NCI-H2107 treated with DMSO at 0.1 percent for 48 hours (cell line): ENCODE results near the gene NKD1.

Experiments
- DNase-seq: peaks from one replicate; lab custom pipeline; 2025; ENCODE audit not compliant: unreplicated experiment; lab: John Stamatoyannopoulos, UW

Gene NKD1

DNA sequence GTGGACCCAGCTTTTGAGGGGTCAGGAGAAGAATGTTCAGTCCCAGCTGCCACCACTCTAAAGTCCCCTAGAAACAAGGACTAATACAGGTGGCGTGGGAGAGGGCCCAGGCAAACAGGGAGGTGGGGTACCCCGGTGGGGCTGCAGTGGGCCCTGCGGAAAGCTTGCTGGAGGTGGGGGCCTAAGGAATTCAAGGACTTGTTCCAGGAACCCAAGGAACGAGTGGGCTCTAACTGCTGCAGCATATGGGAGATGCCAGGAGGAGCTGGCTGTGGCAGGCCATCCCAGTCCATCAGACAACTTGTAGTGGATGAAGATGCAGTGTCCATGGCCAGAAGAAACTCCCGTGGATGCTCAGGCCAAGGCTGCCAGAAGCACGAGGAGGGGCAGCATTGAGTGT is 122.3 kb downstream of the NKD1 start:
- DNase-seq = no peak

DNA sequence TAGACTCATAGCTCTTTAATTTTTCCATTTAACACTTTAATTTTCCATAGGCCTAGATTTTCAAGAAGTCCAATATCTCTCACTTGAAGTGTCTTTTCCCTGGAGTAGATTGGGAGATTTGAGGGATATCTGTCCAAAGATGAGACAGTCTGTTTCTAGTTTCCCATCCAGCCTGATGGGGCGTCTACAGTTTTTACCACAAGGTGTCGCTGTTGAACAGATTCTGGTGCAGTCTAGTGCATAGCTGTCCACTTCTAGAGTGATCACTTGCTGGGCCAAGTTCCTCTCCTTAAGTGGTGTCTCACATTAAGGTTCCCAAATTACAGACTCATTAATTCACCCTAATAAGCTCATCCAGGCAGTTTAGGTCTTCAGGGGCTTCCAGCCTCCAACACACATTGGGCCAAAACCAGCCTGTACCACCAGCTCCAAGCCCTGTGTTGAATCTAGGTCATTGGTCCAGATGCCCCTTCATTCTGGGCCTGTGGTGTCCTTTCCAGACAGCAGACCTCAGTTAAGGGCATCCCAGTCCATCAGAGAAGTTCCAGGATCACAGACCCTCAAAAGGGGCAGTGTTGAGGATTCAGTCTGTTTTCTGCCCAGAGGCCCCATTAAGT is 123.6 kb downstream of the NKD1 start:
- DNase-seq = no peak

DNA sequence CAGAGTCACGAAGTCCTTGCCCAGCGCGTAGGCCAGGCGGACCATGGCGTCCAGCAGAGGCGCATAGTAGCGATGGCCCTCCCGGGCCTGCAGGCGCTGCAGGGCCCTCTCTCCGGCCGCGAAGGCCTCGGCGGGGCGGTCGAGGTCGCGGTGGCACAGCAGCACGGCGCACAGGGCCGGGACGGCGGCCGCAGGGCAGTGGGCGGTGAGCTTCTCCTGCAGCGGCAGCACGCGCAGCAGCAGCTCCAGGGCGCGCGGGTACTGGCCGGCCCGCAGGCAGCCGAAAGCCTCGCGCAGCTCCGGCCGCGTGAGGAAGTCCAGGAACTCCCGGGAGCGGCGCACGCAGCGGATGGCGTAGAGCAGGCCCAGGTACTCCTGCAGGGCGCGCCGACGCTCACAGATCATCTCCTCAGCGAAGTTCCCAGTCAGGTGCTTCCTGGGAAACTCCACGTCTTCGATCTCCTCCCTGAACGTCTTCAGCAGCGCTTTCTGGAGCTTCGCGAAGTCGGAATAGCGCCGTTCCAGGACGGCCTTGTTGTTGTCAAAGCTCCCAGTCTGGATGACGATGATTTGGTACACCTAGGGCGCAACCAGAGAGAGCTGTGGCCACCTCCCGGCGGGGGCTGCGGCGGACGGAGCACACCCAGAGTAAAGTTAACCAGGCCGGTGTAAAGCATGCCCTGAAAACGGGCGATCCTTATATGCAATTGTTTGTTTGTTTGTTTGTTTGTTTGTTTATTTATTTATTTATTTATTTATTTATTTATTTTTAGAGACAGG is 125.5 kb downstream of the NKD1 start:
- DNase-seq = no peak

DNA sequence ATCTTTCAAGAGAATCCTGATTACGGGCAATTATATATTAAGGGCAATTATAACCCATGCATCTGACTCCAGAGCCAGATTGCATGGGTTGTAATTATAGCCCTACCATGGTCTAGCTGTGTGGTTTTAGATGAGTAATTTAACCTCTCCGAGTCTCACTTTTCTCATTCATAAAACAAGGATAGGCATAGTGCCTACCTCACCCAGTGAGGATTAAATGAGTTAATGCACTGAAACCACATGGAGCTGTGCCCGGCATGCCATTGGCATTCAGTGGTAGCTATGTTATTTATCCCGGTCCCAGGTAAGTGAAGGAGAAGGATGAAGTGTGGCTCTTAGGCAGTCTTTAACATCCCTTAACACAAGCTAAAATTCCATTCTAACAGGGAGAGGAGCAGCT is 126.6 kb downstream of the NKD1 start:
- DNase-seq = no peak

DNA sequence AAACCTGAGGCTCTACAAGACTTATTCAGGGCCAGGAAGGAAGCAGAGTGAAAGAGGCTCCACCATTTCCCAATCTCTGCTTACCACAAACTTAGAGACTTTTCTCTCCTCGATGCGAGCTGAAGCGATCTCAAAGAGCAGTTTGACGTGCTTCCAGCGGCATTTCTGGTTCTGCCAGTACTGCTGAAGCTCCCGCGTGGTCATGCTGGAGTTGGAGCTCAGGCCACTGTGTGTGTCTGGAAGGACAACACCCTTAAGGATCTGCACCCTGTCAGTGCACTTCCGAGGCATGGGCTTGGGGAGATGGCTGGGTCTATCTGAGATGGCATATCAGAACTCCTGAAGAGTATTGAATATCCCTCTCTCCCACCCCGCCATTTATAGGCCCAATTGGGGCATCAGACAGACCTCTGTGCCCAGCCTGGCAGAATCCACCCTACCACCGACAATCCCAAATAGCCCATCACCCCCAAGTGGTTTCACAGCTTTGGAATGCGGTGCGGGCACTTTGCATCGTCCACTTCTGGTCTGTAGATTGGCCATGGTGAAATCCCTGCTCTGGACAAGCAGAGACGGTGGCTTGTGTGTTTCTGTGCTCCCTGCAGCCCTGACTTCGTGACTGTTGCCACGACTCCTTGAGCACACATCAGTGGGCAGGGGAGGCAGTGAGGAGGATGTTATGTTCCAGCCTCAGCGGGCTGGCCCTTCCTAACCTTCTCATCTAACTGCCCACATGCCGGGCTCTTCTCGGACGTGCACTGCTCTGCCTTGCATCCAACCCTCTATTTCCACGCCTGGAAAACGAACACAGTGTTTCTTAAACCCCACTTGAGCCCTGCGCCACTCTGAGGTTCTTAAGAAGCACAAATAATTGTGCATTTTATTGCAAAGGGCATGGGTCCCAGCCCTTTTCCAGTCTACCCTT is 127.8 kb downstream of the NKD1 start:
- DNase-seq = no peak

DNA sequence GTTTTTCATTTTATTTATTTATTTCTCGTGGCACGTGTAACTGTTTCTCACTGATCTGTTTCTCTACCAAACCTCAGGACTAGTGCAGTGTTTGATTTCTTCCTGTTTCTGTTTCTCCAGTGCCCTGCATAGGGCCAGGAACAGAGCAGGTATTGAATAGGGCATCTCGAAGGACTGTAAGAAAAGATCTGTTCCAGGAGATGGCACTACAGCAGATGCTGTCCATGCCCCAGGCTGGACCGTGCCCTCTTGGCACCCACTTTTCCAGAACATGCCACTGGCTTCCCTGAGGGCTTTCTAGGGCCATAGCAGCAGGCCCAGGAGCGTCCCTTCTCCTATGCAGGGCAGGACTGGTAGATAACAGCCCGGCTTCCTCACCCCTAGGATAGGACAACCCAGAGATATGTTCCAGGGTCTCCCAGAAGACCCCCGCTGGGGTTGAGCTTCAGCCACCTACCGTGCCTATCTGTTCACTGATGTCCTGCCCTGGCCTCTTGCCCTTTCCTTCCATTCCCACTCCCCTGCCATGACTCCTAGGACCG is 128.6 kb downstream of the NKD1 start:
- DNase-seq = no peak

DNA sequence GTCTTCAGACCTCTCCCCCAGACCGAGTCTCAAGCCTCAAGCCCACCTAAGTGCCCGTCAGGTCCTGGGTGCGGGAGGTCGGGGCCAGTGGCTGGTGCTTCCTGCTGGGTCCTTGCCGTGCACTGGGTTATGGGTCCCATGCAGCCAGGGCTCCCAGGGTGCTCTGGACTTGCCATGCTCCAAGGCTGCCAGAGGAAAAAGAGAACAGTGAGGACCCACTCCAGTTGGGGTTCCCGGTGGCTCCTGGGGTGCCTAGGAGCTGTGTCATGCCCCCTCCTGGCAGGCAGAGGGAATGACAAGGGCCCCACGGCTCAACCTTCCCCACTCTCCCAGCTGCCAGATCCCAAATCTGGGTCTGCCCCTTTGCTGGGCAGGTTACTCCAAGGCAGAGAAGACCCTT is 129.2 kb downstream of the NKD1 start:
- no peak for DNase-seq

DNA sequence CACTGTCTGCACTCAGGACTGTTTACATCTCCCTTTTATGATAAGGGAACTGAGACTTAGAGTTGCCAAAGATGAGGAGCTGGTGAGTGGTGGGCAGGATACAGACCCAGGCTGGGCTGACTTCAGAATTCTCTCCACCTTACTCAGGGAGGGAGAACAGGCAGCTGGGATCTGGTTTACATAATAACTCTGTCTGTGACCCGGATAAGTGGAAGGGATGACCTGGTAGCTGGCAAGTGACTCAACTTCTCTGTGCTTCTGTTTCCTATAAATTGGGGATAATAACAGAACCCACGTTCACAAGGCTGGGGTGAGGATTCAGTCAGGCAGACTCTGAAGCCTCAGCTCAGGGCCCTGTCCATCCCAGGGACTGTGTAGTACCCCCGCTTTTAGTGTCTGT is 130.3 kb downstream of the NKD1 start:
- no peak for DNase-seq

DNA sequence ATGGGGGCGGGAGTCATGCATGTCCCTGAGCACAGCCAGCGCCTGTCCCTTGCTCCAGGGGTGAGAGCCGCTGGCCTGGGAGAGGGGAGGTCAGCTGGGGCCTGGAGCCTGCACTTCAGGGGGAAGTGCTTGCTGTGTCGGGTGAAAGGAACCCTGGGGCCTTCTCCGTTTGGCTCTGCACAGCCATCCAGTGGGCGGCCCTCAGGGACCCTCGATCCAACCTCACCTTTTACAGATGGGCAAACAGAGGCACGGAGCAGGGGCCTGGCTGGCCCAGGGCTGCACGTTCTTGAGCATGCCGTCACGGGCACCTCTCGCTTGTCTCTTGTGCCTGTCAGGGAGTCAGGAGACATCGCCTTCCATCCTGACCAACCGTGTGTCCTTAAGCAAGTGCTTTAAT is 131.1 kb downstream of the NKD1 start:
- no peak for DNase-seq

DNA sequence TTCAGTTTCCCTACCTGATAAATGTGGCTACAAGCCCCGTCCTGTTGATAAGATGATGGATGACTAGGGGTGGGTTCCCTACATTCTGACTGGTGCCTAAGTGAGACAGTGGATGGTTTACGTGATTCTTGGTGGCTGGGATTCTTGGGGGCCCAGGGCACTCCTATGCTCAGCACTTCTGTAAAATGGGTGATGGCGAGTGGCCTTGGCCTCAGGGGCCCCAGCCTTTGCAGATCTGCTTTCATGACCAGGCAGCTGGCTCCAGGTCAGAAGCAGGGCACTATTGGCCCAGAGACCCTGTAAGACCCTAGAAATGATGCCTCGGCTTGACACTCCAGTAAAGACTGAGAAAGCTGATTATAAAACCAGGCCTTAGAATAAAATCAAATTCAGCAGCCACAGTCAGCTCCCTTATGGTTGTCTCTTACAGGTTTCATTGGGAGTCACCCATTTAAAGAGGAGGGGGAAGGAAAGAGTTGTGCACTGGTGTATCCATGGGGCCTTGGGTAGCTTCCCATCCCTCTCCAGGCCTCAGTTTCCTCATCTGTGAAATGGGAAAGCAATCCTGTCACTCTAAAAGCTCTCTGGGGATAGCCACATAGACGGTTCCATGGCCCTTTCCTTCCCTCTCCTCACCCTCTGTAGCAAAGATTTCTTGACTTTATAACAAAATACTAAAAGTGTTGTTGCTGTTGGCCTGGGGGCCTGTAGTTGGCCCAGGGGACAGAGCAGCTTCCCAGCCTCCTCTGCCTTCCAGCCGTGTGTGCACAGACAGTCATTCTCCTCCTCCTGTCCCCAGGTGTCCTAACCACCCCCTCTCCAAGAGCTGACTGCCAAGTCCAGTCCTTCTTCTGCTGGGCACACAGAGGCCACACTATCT is 131.7 kb downstream of the NKD1 start:
- DNase-seq = no peak

DNA sequence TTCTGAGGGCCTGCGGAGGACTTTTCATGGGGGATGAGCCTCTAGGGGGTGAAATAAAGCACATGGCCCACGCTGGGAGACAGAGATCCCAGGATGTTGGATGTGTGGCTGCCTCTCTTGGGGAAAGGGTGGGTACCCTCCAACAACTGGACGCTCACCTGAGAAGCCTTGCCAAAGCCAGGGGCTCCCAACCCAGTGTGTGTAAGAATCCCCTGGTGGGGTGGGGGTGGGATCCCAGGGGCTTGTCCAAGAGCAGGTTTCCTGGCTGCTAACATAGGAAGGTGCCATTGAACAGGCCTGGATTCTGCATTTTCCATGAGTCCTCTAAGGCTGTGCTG is 132.3 kb downstream of the NKD1 start:
- no peak for DNase-seq

DNA sequence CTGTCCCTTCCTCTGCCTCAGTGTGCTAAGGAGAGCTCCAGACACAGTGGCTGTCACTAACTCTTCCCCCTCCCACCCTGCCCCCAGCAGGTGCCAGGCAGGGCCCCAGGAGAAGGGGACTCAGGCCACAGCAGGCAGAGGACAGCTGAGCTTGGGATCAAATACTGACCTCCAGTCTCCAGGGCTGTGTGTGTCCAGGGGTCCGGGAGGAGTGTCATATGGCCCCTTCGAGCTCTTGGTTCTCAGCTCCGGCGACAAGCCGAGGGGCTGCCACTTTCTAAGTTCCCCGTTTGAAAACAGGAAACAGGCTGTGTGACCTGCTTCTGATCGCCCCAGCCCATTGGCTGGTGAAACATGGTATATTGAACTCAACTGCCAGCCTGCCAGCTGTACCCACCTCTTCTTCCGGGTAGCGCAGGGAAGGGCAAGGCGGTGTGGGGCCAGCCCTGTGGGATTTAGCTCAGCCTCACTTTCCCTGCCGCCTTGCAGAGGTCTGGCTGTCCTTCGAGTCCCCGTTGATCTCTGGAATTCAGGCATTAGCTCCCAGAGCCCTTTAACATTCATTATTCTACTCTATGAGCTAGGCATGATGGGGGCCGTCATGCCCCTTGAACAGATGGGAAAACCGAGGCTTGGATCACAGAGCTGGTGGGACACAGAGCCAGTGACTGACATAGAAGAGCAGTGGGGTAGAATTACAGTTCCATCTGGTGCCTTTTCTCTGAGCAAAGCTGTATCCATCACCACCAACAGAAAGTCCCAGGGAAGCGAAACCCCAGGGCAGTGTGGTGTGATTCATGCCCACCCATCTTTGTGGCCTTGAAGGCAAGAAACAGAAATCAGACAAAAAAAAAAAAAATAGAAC is 133.1 kb downstream of the NKD1 start, which contains the start of gene SNX20:
TSS of gene SNX20 (minus strand) at position 292 of the 865 bp plus-strand sequence. CDS start 3,786 bp downstream, outside the sequence.
- DNase-seq = no peak

DNA sequence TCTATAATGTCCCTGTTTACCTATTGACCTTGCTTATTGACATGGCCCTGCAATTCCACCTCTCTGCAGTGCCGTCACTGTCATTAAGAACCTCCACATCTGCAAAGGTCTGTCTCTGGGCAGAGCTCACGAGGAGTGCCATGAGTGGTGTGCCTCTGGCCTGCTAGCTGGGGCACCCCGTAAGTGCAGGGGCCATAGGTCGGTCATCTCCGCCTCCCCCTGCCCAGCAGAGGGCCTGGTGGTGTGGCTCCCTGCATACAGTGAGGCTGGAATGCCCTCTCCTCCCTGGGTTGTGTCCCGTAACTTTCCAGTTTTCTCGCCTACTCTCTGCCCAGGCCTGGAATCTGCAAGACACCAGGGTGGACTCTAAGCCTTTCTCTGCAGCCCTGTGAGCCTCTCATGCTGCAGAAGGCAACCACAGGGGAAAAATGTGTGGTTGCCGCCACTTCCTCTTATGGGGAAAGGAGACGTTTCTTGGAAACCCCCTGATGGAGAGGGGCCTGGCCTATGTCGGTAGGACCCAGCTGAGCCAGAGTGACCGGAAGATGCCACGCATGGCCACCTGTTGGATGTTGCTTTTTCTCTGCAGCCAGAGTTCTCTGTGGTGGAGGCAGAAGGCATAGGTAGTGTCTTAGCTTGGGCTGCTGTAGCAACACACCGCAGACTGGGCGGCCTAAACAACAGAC is 135.6 kb downstream of the NKD1 start:
- no peak for DNase-seq

DNA sequence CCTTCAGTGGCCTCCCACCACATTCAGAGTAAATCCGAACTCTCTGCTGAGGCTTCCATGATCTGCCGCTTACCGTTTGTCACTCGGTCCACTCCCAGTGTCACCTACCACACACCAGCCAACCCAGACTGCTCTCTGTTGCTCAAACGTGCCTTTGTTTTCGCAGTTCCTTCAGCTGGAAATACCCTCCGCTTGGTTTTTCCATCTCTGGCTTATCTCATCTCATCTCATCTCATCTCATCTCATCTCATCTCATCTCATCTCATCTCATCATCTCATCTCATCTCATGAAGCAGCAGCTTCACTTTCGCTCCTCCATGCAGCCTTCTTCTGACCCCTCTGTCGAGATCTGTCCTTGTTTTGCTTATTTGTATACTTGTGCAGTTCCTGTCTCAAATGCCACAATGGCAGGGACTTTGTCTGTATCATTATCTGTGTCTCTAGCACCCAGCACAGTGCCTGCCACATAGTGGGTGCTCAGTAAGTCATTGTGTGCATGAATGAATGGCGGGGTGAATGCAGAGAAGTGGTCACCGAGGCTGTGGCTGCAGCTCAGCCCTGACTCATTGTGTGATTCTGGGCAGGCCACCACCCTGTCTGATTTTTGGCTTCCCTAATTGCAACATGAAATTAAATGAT is 136.7 kb downstream of the NKD1 start:
- DNase-seq = no peak

DNA sequence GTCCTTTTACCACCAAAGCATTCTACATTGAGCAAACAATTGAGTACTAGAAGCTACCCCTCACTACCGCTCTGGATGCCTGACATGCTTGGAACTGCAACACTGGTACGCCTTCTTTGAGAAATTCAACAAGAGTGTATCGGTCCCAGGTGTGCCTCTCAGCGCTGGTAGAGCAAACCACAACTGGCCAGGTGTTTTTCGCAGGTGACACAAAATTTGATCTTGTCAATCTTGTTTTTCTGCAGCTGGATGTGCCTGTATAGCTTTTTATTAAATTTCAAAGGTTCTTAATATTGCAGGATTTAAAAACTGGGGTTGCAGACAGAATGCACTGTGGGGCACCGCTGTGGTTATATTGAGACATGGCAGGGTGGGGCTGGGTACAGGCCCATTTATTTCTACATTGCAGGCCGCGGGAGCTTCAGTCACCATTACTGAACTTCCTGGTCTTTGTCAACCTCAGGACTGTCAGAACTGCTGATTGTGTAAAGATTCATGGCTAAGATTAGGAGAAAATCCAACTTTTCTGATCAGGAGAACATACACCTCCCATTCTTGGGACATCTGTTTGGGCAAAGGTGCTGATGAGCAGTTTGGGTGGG is 137.4 kb downstream of the NKD1 start:
- DNase-seq = no peak

DNA sequence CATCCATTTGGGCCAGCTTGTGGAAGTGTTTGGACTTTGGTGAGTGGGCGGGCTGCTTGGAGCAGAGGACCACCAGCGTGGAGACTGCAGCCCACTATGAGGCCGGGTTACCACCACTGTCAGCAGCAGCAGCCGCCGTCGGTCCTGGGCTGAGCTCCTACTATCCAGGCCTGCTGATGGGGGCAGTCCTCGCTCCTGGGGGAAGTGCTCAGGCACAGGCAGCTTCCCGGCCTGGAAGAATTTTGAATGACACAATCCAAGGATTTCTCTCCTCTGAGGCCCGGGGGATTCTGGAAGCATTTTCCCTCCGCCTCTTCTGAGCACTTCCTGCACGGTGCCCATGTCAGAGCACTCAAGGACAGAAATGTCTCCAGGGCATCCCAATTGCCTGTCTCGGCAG is 139.9 kb downstream of the NKD1 start:
- DNase-seq = no peak

DNA sequence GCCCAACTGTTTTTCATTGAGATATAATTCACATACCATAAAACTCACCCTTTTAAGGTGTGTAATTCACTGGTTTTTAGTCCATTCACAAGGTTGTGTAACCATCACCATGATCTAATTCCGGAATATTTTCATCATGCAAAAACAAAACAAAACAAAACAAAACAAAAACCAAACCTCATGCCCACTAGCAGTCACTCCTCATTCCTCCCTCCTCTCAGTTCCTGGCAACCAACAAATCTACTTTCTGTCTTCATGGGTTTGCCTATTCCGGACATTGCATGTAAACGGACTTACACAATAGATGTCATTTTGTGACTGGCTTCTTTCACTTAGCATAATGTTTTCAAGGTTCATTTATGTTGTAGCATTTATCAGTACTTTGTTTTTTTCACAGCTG is 140.7 kb downstream of the NKD1 start:
- DNase-seq = no peak

DNA sequence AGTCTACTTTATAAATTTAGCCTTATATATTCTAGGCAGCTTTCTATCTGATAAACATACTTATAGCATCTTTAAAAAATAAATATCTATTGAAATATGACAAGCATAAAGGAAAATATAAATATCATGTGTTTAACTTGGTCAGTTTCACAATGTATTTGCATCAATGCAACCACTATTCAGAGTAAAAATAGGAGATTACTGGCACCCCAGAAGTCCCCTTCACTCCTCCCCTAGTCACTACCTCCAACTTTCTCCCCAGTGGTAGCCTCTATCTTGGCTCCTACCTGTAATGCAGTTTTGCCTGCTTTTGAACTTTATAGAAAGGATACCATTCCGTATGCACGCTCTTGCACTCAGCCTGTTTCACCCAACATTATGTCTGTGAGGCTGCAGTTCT is 142.0 kb downstream of the NKD1 start:
- no peak for DNase-seq
